ENCODE data around the gene ZC3H12A.

The ZC3H12A gene

DNA sequence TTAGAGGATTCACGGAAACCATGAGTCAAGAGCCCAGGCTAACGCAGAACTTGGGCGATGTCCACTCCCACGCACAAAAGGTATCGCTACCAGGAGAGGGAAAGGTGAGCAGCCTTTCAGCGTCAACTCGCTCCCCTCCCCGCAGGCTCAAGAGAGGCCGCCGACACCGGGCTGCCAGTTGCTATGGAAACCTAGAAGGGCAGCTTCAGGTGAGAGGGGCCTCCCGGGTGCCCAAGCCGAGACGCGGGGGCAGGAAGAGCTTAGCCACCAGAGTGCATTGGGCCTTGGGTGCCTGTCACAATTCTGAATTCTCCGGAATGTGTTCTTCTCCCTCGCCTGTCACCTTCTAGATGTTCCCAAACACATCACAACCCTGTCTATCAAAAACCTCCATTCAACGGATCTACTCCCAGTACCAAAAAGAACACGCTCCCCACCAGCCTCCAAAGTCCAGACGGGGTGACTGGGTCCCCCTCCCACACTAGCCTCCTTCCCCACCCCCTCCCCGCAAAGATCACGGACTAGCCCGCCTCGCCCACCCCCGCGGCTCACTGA lies 39.5 kb downstream of the ZC3H12A start (continued):
- TF ChIP-seq ZNF169 (tag by site-specific recombination; IDR thresholded peaks at IDR 0.05) (no peak), ZBTB48 (tag by site-specific recombination; IDR thresholded peaks at IDR 0.05) (peak; percentile 55), ZNF549 (tag by site-specific recombination; IDR thresholded peaks at IDR 0.05) (no peak), ZNF140 (tag by site-specific recombination; IDR thresholded peaks at IDR 0.05) (no peak), ZNF785 (tag by site-specific recombination; IDR thresholded peaks at IDR 0.05) (no peak), ZEB2 (tag by site-specific recombination; IDR thresholded peaks at IDR 0.05) (0 out of 2 replicates have a peak, but pooled peaks have one; percentile 15), ZNF677 (tag by site-specific recombination; IDR thresholded peaks at IDR 0.05) (no peak), ZBTB21 (tag by site-specific recombination; IDR thresholded peaks at IDR 0.05) (no peak), ZFHX2 (tag by site-specific recombination; conservative IDR thresholded peaks at IDR 0.05) (peak; percentile 52), ZNF580 (tag by site-specific recombination; IDR thresholded peaks at IDR 0.05) (no peak), HOXA7 (CRISPR knock-in tag; IDR thresholded peaks at IDR 0.05; ENCODE audit: borderline replicate concordance) (no peak), ZSCAN16 (tag by site-specific recombination; IDR thresholded peaks at IDR 0.05) (no peak), BCL11A (tag by site-specific recombination; IDR thresholded peaks at IDR 0.05; ENCODE audit: low read depth) (no peak), ZNF362 (tag by site-specific recombination; IDR thresholded peaks at IDR 0.05) (no peak), ZNF660 (tag by site-specific recombination; IDR thresholded peaks at IDR 0.05) (no peak), ZNF777 (tag by site-specific recombination; IDR thresholded peaks at IDR 0.05; ENCODE audit: borderline replicate concordance) (no peak), ZNF324 (tag by site-specific recombination; IDR thresholded peaks at IDR 0.05) (no peak), SCRT1 (tag by site-specific recombination; IDR thresholded peaks at IDR 0.05; ENCODE audit: borderline replicate concordance) (no peak), ZNF174 (tag by site-specific recombination; IDR thresholded peaks at IDR 0.05) (no peak), GLIS1 (tag by site-specific recombination; IDR thresholded peaks at IDR 0.05) (peak; percentile 70), ZNF26 (tag by site-specific recombination; IDR thresholded peaks at IDR 0.05) (no peak), ZBTB6 (tag by site-specific recombination; IDR thresholded peaks at IDR 0.05) (no peak), ZNF19 (tag by site-specific recombination; IDR thresholded peaks at IDR 0.05; ENCODE audit: low read depth) (no peak), GFI1B (tag by site-specific recombination; IDR thresholded peaks at IDR 0.05) (no peak), PRDM4 (tag by site-specific recombination; IDR thresholded peaks at IDR 0.05) (no peak)
- TF ChIP-seq, protein P1, sequence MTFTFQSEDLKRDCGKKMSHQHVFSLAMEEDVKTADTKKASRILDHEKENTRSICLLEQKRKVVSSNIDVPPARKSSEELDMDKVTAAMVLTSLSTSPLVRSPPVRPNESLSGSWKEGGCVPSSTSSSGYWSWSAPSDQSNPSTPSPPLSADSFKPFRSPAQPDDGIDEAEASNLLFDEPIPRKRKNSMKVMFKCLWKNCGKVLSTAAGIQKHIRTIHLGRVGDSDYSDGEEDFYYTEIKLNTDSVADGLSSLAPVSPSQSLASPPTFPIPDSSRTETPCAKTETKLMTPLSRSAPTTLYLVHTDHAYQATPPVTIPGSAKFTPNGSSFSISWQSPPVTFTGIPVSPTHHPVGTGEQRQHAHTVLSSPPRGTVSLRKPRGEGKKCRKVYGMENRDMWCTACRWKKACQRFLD (tag by site-specific recombination; IDR thresholded peaks at IDR 0.05) = no peak
- TF ChIP-seq, protein P2, sequence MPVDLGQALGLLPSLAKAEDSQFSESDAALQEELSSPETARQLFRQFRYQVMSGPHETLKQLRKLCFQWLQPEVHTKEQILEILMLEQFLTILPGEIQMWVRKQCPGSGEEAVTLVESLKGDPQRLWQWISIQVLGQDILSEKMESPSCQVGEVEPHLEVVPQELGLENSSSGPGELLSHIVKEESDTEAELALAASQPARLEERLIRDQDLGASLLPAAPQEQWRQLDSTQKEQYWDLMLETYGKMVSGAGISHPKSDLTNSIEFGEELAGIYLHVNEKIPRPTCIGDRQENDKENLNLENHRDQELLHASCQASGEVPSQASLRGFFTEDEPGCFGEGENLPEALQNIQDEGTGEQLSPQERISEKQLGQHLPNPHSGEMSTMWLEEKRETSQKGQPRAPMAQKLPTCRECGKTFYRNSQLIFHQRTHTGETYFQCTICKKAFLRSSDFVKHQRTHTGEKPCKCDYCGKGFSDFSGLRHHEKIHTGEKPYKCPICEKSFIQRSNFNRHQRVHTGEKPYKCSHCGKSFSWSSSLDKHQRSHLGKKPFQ (tag by site-specific recombination; IDR thresholded peaks at IDR 0.05) = no peak
- TF ChIP-seq, protein P3, sequence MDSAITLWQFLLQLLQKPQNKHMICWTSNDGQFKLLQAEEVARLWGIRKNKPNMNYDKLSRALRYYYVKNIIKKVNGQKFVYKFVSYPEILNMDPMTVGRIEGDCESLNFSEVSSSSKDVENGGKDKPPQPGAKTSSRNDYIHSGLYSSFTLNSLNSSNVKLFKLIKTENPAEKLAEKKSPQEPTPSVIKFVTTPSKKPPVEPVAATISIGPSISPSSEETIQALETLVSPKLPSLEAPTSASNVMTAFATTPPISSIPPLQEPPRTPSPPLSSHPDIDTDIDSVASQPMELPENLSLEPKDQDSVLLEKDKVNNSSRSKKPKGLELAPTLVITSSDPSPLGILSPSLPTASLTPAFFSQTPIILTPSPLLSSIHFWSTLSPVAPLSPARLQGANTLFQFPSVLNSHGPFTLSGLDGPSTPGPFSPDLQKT (IDR thresholded peaks at IDR 0.05; ENCODE audit: borderline replicate concordance, low read depth, low read length) = no peak
- TF ChIP-seq, protein P4, sequence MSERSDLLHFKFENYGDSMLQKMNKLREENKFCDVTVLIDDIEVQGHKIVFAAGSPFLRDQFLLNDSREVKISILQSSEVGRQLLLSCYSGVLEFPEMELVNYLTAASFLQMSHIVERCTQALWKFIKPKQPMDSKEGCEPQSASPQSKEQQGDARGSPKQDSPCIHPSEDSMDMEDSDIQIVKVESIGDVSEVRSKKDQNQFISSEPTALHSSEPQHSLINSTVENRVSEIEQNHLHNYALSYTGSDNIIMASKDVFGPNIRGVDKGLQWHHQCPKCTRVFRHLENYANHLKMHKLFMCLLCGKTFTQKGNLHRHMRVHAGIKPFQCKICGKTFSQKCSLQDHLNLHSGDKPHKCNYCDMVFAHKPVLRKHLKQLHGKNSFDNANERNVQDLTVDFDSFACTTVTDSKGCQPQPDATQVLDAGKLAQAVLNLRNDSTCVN (tag by site-specific recombination; optimal IDR thresholded peaks at IDR 0.05) = no peak
